Esophagus muscularis mucosa (tissue), 4 donors: ENCODE results near the gene BICD1.

ENCODE experiments used
- EP300 ChIP-seq: sonication (generic); formaldehyde crosslinking; IDR thresholded peaks from one replicate; pipeline ENCODE4 v1.6.1; 2017; ENCODE audit warnings: antibody characterized with exemption
- POLR2A ChIP-seq: fragments of 450-650 bp; IDR thresholded peaks from one replicate; pipeline ENCODE4 v1.6.1; 2017; ENCODE audit warnings: antibody characterized with exemption, moderate library complexity, mild to moderate bottlenecking, low read depth
- POLR2AphosphoS5 ChIP-seq, 2 donors: sonication (generic); formaldehyde crosslinking; IDR thresholded peaks; one replicate each; pipeline ENCODE4 v1.6.1; 2017; ENCODE audit warnings: antibody characterized with exemption in 2 of 2
- TF ChIP-seq, protein P1 (sequence below), 3 experiments: fragments of 200-600 bp in 2 of 3; fragments of 450-650 bp in 1 of 3; sonication (generic) in 2 of 3; IDR thresholded peaks; one replicate each; pipeline ENCODE4 v1.5.1; 2017 to 2019; ENCODE audit warnings: antibody characterized with exemption in 3 of 3, mild to moderate bottlenecking in 2 of 3, moderate library complexity in 1 of 3

DNA sequence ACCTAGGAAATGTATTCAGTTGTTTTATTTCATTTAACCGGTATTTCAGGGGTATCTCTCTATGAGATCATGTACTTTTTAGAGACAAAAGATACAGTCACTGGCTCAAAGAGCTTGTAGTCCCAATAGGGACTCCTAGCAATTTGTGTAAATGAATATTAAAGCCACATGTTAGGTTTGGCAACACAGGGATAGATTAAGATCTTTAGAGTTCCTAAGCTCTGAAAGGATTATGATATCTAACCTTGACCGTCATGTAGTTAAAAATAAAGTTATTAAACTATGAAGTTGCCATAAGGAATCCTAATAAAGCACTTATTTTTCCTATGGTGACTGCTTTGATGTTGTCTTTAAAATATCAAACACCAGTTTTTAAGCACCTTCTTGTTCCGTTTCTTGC is 192.3 kb downstream of the BICD1 start:
- TF ChIP-seq, protein P1, sequence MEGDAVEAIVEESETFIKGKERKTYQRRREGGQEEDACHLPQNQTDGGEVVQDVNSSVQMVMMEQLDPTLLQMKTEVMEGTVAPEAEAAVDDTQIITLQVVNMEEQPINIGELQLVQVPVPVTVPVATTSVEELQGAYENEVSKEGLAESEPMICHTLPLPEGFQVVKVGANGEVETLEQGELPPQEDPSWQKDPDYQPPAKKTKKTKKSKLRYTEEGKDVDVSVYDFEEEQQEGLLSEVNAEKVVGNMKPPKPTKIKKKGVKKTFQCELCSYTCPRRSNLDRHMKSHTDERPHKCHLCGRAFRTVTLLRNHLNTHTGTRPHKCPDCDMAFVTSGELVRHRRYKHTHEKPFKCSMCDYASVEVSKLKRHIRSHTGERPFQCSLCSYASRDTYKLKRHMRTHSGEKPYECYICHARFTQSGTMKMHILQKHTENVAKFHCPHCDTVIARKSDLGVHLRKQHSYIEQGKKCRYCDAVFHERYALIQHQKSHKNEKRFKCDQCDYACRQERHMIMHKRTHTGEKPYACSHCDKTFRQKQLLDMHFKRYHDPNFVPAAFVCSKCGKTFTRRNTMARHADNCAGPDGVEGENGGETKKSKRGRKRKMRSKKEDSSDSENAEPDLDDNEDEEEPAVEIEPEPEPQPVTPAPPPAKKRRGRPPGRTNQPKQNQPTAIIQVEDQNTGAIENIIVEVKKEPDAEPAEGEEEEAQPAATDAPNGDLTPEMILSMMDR (IDR thresholded peaks at IDR 0.05) = no peak
- TF ChIP-seq POLR2A (no peak), POLR2AphosphoS5 (IDR thresholded peaks at IDR 0.05) (no peak), EP300 (no peak)
